ENCODE data around the gene ZNF618. TPM values are rescaled to one million over a fixed set of nuclear protein-coding genes. Genes with fewer than 3 reads are reported as not detected.

ZNF618 gene
- total and polyA plus RNA-seq, 2 experiments from 2014 or later, result 2.3 to 5.1 TPM

GRCh38 chr9:114016101-114016500 is 140.0 kb downstream of the ZNF618 start:
- H3K79me2 ChIP-seq (ENCODE audit: insufficient read depth), result no peaks in the 10 kb centered on the region
- DNase-seq, result no peak
- no peak overlapping the region for H3K9ac ChIP-seq
- H3K9me2 ChIP-seq (ENCODE audit: insufficient read depth), result no peaks in the 10 kb centered on the region
- H3K27ac ChIP-seq, result no peak overlapping the region
- WGBS, 2 experiments (ENCODE audit: low coverage in 1 of 2, low lambda C conversion rate in 2 of 2, missing lambda C conversion rate in 2 of 2), result 89 to 90% methylated on average over 6 of the region's 6 CpGs
- TF ChIP-seq EZH2 (IDR thresholded peaks at IDR 0.05; ENCODE audit: insufficient read depth, poor library complexity, severe bottlenecking), result no peak
- no peak for TF ChIP-seq EZH2phosphoT487 (IDR thresholded peaks at IDR 0.05; ENCODE audit: insufficient read depth, low read depth)
- no peaks in the 10 kb centered on the region for H4K20me1 ChIP-seq (ENCODE audit: insufficient read depth)
- no peak overlapping the region for H3K4me3 ChIP-seq
- no peak overlapping the region for H3K4me2 ChIP-seq (ENCODE audit: unreplicated experiment)
- H3K27me3 ChIP-seq (replicated peaks; ENCODE audit: insufficient read depth), result no peaks in the 10 kb centered on the region
- no peaks in the 10 kb centered on the region for H3K9me3 ChIP-seq (ENCODE audit: low read depth)
- in situ Hi-C loops (cut with MboI), result no loop called here
- no peak overlapping the region for H2AFZ ChIP-seq
- no peaks in the 10 kb centered on the region for H3F3A ChIP-seq (ENCODE audit: insufficient read depth)
- no peaks in the 10 kb centered on the region for H3K4me1 ChIP-seq (ENCODE audit: insufficient read depth)
- H3K36me3 ChIP-seq (ENCODE audit: low read depth), result no peaks in the 10 kb centered on the region

GRCh38 chr9:114016629-114017423 is 140.7 kb downstream of the ZNF618 start:
- TF ChIP-seq EZH2 (IDR thresholded peaks at IDR 0.05; ENCODE audit: insufficient read depth, poor library complexity, severe bottlenecking), result no peak
- no peak for TF ChIP-seq EZH2phosphoT487 (IDR thresholded peaks at IDR 0.05; ENCODE audit: insufficient read depth, low read depth)
- H3K4me1 ChIP-seq (ENCODE audit: insufficient read depth), result no peaks in the 10 kb centered on the region
- WGBS, 2 experiments (ENCODE audit: low coverage in 1 of 2, low lambda C conversion rate in 2 of 2, missing lambda C conversion rate in 2 of 2), result 92% methylated on average over 14 of the region's 14 CpGs
- no peak for DNase-seq
- H3K27me3 ChIP-seq (replicated peaks; ENCODE audit: insufficient read depth), result no peaks in the 10 kb centered on the region
- no peaks in the 10 kb centered on the region for H4K20me1 ChIP-seq (ENCODE audit: insufficient read depth)
- H3K9me2 ChIP-seq (ENCODE audit: insufficient read depth), result no peaks in the 10 kb centered on the region
- no peaks in the 10 kb centered on the region for H3K79me2 ChIP-seq (ENCODE audit: insufficient read depth)
- no peak overlapping the region for H3K4me2 ChIP-seq (ENCODE audit: unreplicated experiment)
- H3K27ac ChIP-seq, result no peak overlapping the region
- 0 out of 2 replicates have a peak, but pooled peaks cover 3% of the 10 kb centered on the region for H3K36me3 ChIP-seq (ENCODE audit: low read depth)
- no peak overlapping the region for H2AFZ ChIP-seq
- no peaks in the 10 kb centered on the region for H3K9me3 ChIP-seq (ENCODE audit: low read depth)
- H3K4me3 ChIP-seq, result no peak overlapping the region
- H3F3A ChIP-seq (ENCODE audit: insufficient read depth), result no peaks in the 10 kb centered on the region
- H3K9ac ChIP-seq, result no peak overlapping the region
- in situ Hi-C loops (cut with MboI), result no loop called here

GRCh38 chr9:114017741-114018715 is 141.9 kb downstream of the ZNF618 start:
- Histone ChIP-seq H3K9me3 (ENCODE audit: low read depth) (peaks cover 2% of the 10 kb centered on the region), H3K4me3 (no peak overlapping the region), H3K27me3 (replicated peaks; ENCODE audit: insufficient read depth) (no peaks in the 10 kb centered on the region), H4K20me1 (ENCODE audit: insufficient read depth) (no peaks in the 10 kb centered on the region), H3K4me1 (ENCODE audit: insufficient read depth) (no peaks in the 10 kb centered on the region), H3K4me2 (ENCODE audit: unreplicated experiment) (no peak overlapping the region), H3K36me3 (ENCODE audit: low read depth) (peaks cover 13% of the 10 kb centered on the region), H2AFZ (no peak overlapping the region), H3K9me2 (ENCODE audit: insufficient read depth) (no peaks in the 10 kb centered on the region), H3K9ac (no peak overlapping the region), H3K79me2 (ENCODE audit: insufficient read depth) (no peaks in the 10 kb centered on the region), H3K27ac (no peak overlapping the region), H3F3A (ENCODE audit: insufficient read depth) (no peaks in the 10 kb centered on the region)
- no peak for DNase-seq
- WGBS, 2 experiments (ENCODE audit: low coverage in 1 of 2, low lambda C conversion rate in 2 of 2, missing lambda C conversion rate in 2 of 2), result 98% methylated on average over 6 of the region's 6 CpGs
- in situ Hi-C loops (cut with MboI), result no loop called here
- TF ChIP-seq EZH2phosphoT487 (IDR thresholded peaks at IDR 0.05; ENCODE audit: insufficient read depth, low read depth), result no peak
- no peak for TF ChIP-seq EZH2 (IDR thresholded peaks at IDR 0.05; ENCODE audit: insufficient read depth, poor library complexity, severe bottlenecking)

- Histone ChIP-seq H2AFZ (no peak overlapping the region), H3K27me3 (replicated peaks; ENCODE audit: insufficient read depth) (no peaks in the 10 kb centered on the region), H3K9ac (no peak overlapping the region), H3K9me3 (ENCODE audit: low read depth) (peaks cover 12% of the 10 kb centered on the region), H3K4me3 (no peak overlapping the region), H3K27ac (no peak overlapping the region), H3K79me2 (ENCODE audit: insufficient read depth) (no peaks in the 10 kb centered on the region), H3K9me2 (ENCODE audit: insufficient read depth) (no peaks in the 10 kb centered on the region), H3F3A (ENCODE audit: insufficient read depth) (no peaks in the 10 kb centered on the region), H3K36me3 (ENCODE audit: low read depth) (peaks cover 29% of the 10 kb centered on the region), H3K4me2 (ENCODE audit: unreplicated experiment) (no peak overlapping the region), H3K4me1 (ENCODE audit: insufficient read depth) (no peaks in the 10 kb centered on the region), H4K20me1 (ENCODE audit: insufficient read depth) (no peaks in the 10 kb centered on the region)
- in situ Hi-C loops (cut with MboI), result no loop called here
- TF ChIP-seq EZH2 (IDR thresholded peaks at IDR 0.05; ENCODE audit: insufficient read depth, poor library complexity, severe bottlenecking) (no peak), EZH2phosphoT487 (IDR thresholded peaks at IDR 0.05; ENCODE audit: insufficient read depth, low read depth) (no peak)
- no peak for DNase-seq
- 96% methylated on average over 3 of the region's 3 CpGs for WGBS, 2 experiments (ENCODE audit: low coverage in 1 of 2, low lambda C conversion rate in 2 of 2, missing lambda C conversion rate in 2 of 2)
Observed at GRCh38 chr9:114021578-114021977, 145.5 kb downstream of the ZNF618 start.
